ENCODE results near the gene BAHCC1. TPM values are rescaled to one million over a fixed set of nuclear protein-coding genes. Genes with fewer than 3 reads are reported as not detected.

The BAHCC1 gene
- total RNA-seq, 2 donors from 2014 or later: 41.2 to 69.6 TPM

DNA sequence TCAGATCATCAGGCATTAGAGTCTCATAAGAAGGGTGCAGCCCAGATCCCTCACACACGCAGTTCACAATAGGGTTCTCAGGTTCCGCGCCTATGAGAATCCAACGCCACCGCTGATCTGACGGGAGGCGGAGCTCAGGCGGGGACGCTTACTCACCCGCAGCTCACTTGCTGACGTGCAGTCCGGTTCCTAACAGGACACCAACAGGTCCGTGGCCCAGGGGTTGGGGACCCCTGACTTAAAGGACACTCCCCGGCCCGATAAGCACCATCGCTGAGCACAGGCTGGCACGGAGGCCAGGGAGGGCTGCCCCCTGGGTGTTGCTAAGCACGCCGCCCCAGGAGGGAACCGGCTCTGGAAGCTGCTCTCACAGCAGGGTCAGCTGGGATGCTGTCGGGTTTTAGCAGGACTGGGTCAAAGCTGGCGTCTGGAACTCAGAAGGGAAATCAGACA is 30.1 kb upstream of the BAHCC1 start:
- no peaks in the 10 kb centered on the region for H3K27me3 ChIP-seq (replicated peaks; ENCODE audit: insufficient read depth)
- no peaks in the 10 kb centered on the region for H3K9me3 ChIP-seq
- H3K36me3 ChIP-seq: no peaks in the 10 kb centered on the region
- H3K4me1 ChIP-seq (ENCODE audit: control insufficient read depth in 1 of 2, low read depth in 2 of 2): peaks cover 9 to 20% of the 10 kb centered on the region in 2 donors
- peak overlapping the region; percentile 61 for H3K4me3 ChIP-seq
- ATAC-seq (ENCODE audit: insufficient number of reproducible peaks, low FRiP score, low read depth) (no peak), DNase-seq (ENCODE audit: low spot score) (no peak)
- TF ChIP-seq, protein P1, sequence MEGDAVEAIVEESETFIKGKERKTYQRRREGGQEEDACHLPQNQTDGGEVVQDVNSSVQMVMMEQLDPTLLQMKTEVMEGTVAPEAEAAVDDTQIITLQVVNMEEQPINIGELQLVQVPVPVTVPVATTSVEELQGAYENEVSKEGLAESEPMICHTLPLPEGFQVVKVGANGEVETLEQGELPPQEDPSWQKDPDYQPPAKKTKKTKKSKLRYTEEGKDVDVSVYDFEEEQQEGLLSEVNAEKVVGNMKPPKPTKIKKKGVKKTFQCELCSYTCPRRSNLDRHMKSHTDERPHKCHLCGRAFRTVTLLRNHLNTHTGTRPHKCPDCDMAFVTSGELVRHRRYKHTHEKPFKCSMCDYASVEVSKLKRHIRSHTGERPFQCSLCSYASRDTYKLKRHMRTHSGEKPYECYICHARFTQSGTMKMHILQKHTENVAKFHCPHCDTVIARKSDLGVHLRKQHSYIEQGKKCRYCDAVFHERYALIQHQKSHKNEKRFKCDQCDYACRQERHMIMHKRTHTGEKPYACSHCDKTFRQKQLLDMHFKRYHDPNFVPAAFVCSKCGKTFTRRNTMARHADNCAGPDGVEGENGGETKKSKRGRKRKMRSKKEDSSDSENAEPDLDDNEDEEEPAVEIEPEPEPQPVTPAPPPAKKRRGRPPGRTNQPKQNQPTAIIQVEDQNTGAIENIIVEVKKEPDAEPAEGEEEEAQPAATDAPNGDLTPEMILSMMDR (IDR thresholded peaks at IDR 0.05): no peak
- peak overlapping the region; percentile 46 to 59 for H3K27ac ChIP-seq

DNA sequence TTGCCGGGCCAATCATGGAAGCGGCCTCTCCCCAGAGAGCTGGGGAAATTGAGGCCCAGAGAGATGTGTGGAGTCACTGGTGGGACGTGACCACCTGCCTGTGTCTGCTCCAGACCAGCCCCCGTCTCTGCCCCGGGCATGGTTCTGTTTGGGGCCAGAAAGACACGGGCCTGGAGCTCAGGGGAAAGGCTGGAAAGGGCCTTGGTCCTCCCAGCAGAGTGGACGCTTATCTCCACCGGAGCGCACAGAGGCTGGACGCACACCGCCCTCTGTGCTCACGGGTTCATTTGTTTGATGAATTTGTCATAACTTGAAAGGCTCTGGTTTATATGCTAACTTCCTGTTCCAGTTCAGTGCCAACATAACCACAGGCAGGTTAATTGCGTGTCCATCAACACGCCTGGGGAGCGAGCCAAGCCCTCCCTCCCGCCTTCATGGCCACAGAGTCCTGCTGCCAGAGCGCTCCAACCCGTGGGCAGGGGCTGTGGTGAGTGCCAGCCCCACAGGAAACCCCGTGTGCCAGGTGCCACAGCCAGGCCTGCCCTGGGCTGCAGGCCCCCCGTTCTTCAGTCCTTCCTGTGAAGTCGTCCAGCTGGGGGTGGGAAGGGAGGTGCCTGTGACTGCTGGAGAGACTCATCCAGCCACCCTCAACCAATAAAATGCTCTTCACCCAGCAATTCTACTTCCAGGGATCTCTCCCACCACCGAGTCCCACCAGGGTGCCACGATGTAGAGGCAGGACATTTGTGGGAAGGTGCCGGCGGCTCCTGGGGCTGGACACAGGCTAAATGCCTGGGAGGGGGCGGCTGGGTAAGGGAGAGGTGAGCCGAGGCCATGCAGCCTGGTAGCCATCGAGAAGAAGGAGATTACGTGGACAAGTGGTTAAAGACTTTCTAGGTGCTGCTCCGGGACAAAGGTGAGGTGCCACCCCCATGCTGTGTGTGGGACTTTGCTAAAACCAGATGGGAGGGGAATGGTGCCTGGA is 29.4 kb upstream of the BAHCC1 start:
- TF ChIP-seq, protein P1 (IDR thresholded peaks at IDR 0.05): no peak
- H3K4me3 ChIP-seq: peak overlapping the region; percentile 61
- peaks cover 9 to 20% of the 10 kb centered on the region in 2 donors for H3K4me1 ChIP-seq (ENCODE audit: control insufficient read depth in 1 of 2, low read depth in 2 of 2)
- no peaks in the 10 kb centered on the region for H3K27me3 ChIP-seq (replicated peaks; ENCODE audit: insufficient read depth)
- DNase-seq (ENCODE audit: low spot score): no peak
- H3K9me3 ChIP-seq: no peaks in the 10 kb centered on the region
- no peaks in the 10 kb centered on the region for H3K36me3 ChIP-seq
- H3K27ac ChIP-seq: peak overlapping the region; percentile 46 to 59
- ATAC-seq (ENCODE audit: insufficient number of reproducible peaks, low FRiP score, low read depth): no peak

DNA sequence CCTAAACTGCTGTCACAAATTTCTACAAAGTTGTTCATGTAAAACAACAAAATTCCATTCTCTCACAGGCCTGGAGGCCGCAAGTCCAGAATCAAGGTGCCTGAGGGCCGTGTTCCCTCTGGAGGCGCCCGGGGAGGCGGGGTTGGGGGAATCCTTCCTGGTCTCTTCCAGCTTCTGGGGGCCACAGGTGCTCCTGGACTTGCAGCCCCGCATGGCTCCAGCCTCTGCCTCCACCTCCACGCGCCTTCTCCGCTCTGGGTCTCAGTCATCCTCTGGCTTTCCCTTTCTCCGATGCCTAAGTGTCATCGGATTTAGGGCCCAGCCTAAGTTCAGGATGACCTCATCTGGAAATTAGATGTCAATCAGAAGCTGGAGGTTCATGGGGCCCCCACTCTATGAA is 28.6 kb upstream of the BAHCC1 start:
- Histone ChIP-seq H3K4me3 (no peak overlapping the region), H3K27ac (no peak overlapping the region), H3K4me1 (ENCODE audit: control insufficient read depth in 1 of 2, low read depth in 2 of 2) (peaks cover 9 to 20% of the 10 kb centered on the region in 2 donors), H3K27me3 (replicated peaks; ENCODE audit: insufficient read depth) (no peaks in the 10 kb centered on the region), H3K9me3 (no peaks in the 10 kb centered on the region), H3K36me3 (no peaks in the 10 kb centered on the region)
- DNase-seq (ENCODE audit: low spot score) (no peak), ATAC-seq (ENCODE audit: insufficient number of reproducible peaks, low FRiP score, low read depth) (no peak)
- TF ChIP-seq, protein P1 (IDR thresholded peaks at IDR 0.05): no peak

DNA sequence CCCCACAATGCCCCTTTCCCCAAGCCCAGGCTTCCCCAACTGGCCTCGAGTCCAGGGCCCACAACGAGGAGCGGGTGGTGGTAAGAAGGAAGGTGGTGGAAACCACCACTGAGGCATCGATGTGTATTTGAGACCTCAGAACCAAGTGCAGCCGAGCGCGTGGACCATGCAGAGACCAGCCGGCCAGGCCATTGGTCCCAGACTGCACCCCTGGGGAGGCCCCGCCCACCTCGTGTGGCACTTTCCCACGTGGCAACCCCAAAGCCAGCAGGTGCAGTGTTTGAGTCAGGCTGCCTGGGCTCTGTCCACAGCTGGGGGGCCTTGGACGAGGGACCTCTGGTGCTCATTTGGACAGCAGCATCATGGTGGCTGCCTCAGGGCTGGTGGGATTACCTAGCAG is 28.1 kb upstream of the BAHCC1 start:
- Histone ChIP-seq H3K9me3 (no peaks in the 10 kb centered on the region), H3K4me1 (ENCODE audit: control insufficient read depth in 1 of 2, low read depth in 2 of 2) (peaks cover 9 to 20% of the 10 kb centered on the region in 2 donors), H3K4me3 (no peak overlapping the region), H3K27ac (no peak overlapping the region), H3K36me3 (no peaks in the 10 kb centered on the region), H3K27me3 (replicated peaks; ENCODE audit: insufficient read depth) (no peaks in the 10 kb centered on the region)
- DNase-seq (ENCODE audit: low spot score): no peak
- ATAC-seq (ENCODE audit: insufficient number of reproducible peaks, low FRiP score, low read depth): no peak
- TF ChIP-seq, protein P1 (IDR thresholded peaks at IDR 0.05): no peak

- H3K4me1 ChIP-seq (ENCODE audit: control insufficient read depth in 1 of 2, low read depth in 2 of 2): peaks cover 9 to 20% of the 10 kb centered on the region in 2 donors
- ATAC-seq (ENCODE audit: insufficient number of reproducible peaks, low FRiP score, low read depth): no peak
- DNase-seq (ENCODE audit: low spot score): no peak
- no peaks in the 10 kb centered on the region for H3K27me3 ChIP-seq (replicated peaks; ENCODE audit: insufficient read depth)
- H3K36me3 ChIP-seq: no peaks in the 10 kb centered on the region
- no peak overlapping the region for H3K27ac ChIP-seq
- no peak overlapping the region for H3K4me3 ChIP-seq
- no peaks in the 10 kb centered on the region for H3K9me3 ChIP-seq
- TF ChIP-seq, protein P1 (IDR thresholded peaks at IDR 0.05): no peak
These were observed 26.9 kb upstream of the BAHCC1 start for GRCh38 chr17:81368161-81369022.
